H1 (cell line): ENCODE measurements around the gene NFX1. TPM values are rescaled to one million over a fixed set of nuclear protein-coding genes. Genes with fewer than 3 reads are reported as not detected.

Experiments
- CTCF ChIA-PET: fragments of 300-600 bp; sonication (Branson Sonifier 250); formaldehyde crosslinking; loops from one replicate; lab custom pipeline; 2021; ENCODE audit not compliant: partially characterized antibody; lab: Charles Lee
- POLR2A ChIA-PET: fragments of 300-600 bp; sonication (Branson Sonifier 250); formaldehyde crosslinking; loops from one replicate; lab custom pipeline; 2021; ENCODE audit warnings: inconsistent platforms; ENCODE audit not compliant: partially characterized antibody; lab: Charles Lee
- DNase-seq, 2 experiments: peaks; one replicate each; pipeline versions ENCODE4 v3.0.0 to v3.0.0-alpha.2; 2010 to 2022; ENCODE audit warnings: low spot score in 2 of 2, low read depth in 1 of 2, mixed read lengths in 1 of 2
- FAIRE-seq: peaks from 2 replicates; lab custom pipeline; 2011; peaks lifted over from hg19 to GRCh38; lab: Jason Lieb, UNC
- H2AFZ ChIP-seq: 2 replicates; pipeline ENCODE4 v1.8.1; 2012; ENCODE audit warnings: low read length, inconsistent platforms
- H2AK5ac ChIP-seq: 2 replicates; pipeline ENCODE4 v1.6.1; 2013; ENCODE audit warnings: low read depth, low read length
- H2BK120ac ChIP-seq: replicated peaks from 2 replicates; pipeline ENCODE3; 2013; ENCODE audit warnings: low read depth, low read length, inconsistent platforms
- H2BK12ac ChIP-seq: 2 replicates; pipeline ENCODE4 v1.6.1; 2013; ENCODE audit warnings: low read depth, low read length
- H2BK15ac ChIP-seq: 2 replicates; pipeline ENCODE4 v1.6.1; 2013; ENCODE audit warnings: low read length
- H2BK20ac ChIP-seq: 2 replicates; pipeline ENCODE4 v1.6.1; 2013; ENCODE audit warnings: low read length
- H2BK5ac ChIP-seq: 2 replicates; pipeline ENCODE4 v1.6.1; 2013; ENCODE audit warnings: low read depth, low read length
- H3K14ac ChIP-seq: 2 replicates; pipeline ENCODE4 v1.6.1; 2013; ENCODE audit warnings: inconsistent platforms; ENCODE audit not compliant: insufficient read length
- H3K18ac ChIP-seq: 2 replicates; pipeline ENCODE4 v1.6.1; 2013; ENCODE audit warnings: low read length; ENCODE audit errors: extremely low read depth
- H3K23ac ChIP-seq: 2 replicates; pipeline ENCODE4 v1.6.1; 2013; ENCODE audit warnings: inconsistent platforms; ENCODE audit not compliant: insufficient read length
- H3K23me2 ChIP-seq: 2 replicates; pipeline ENCODE4 v1.6.1; 2013; ENCODE audit warnings: low read depth, low read length
- H3K27ac ChIP-seq: 2 replicates; pipeline ENCODE4 v1.6.1; 2011; ENCODE audit warnings: low read depth, low read length, inconsistent platforms
- H3K27me3 ChIP-seq, 4 experiments: replicated peaks in 1 of 4; 1 replicate in 1 of 4; 2 replicates in 3 of 4; pipeline versions ENCODE4 v1.6.1 to v1.8.1; 2011 to 2013; ENCODE audit warnings: low read length in 3 of 4, mild to moderate bottlenecking in 3 of 4, inconsistent platforms in 2 of 4, mixed read lengths in 2 of 4, moderate library complexity in 1 of 4; ENCODE audit not compliant: control insufficient read depth in 3 of 4, insufficient read depth in 3 of 4; ENCODE audit errors: extremely low read depth in 1 of 4
- H3K36me3 ChIP-seq, 4 experiments: 2 replicates each; pipeline versions ENCODE4 v1.6.1 to v1.8.1; 2011 to 2013; ENCODE audit warnings: mild to moderate bottlenecking in 4 of 4, low read length in 3 of 4, moderate library complexity in 2 of 4, control low read depth in 1 of 4, inconsistent platforms in 1 of 4; ENCODE audit not compliant: insufficient read depth in 4 of 4, control insufficient read depth in 2 of 4
- H3K4ac ChIP-seq: replicated peaks from 2 replicates; pipeline ENCODE3; 2013; ENCODE audit warnings: low read length, low read depth, mixed read lengths, inconsistent platforms; ENCODE audit not compliant: insufficient read length
- H3K4me1 ChIP-seq, 4 experiments: replicated peaks in 1 of 4; 1 replicate in 1 of 4; 2 replicates in 3 of 4; pipeline versions ENCODE4 v1.6.1 to v1.8.1; 2011 to 2013; ENCODE audit warnings: low read length in 3 of 4, inconsistent platforms in 2 of 4, mixed read lengths in 1 of 4; ENCODE audit not compliant: insufficient read depth in 4 of 4, control insufficient read depth in 3 of 4
- H3K4me2 ChIP-seq, 2 experiments: 2 replicates each; pipeline versions ENCODE4 v1.6.1 to v1.8.1; 2011 to 2013; ENCODE audit warnings: low read depth in 2 of 2, low read length in 2 of 2, control low read depth in 1 of 2, inconsistent platforms in 1 of 2, mild to moderate bottlenecking in 1 of 2; ENCODE audit not compliant: insufficient read depth in 1 of 2
- H3K4me3 ChIP-seq, 4 experiments: fragments of 200-600, 300-600 bp in 1 of 4; sonication (generic), shearing (Covaris generic), sonication (Bioruptor Twin) in 1 of 4; 2 replicates each; pipeline versions ENCODE4 v1.5.1 to v1.8.1; 2011 to 2016; ENCODE audit warnings: low read length in 4 of 4, low read depth in 3 of 4, control low read depth in 2 of 4, inconsistent platforms in 2 of 4, mild to moderate bottlenecking in 2 of 4, mixed read lengths in 1 of 4, moderate library complexity in 1 of 4; ENCODE audit not compliant: insufficient read depth in 2 of 4; ENCODE audit errors: extremely low read depth in 1 of 4
- H3K56ac ChIP-seq: replicated peaks from 2 replicates; pipeline ENCODE3; 2013; ENCODE audit warnings: low read depth, mild to moderate bottlenecking, mixed read lengths, low read length, inconsistent platforms; ENCODE audit not compliant: insufficient read length
- H3K79me1 ChIP-seq: 2 replicates; pipeline ENCODE4 v1.6.1; 2013; ENCODE audit warnings: low read depth, low read length, control low read depth
- H3K79me2 ChIP-seq, 2 experiments: 2 replicates each; pipeline versions ENCODE4 v1.6.1 to v1.8.1; 2012 to 2013; ENCODE audit warnings: low read length in 2 of 2, mild to moderate bottlenecking in 2 of 2, inconsistent platforms in 1 of 2; ENCODE audit not compliant: insufficient read depth in 2 of 2, control insufficient read depth in 1 of 2
- H3K9ac ChIP-seq, 4 experiments: replicated peaks in 1 of 4; 1 replicate in 1 of 4; 2 replicates in 3 of 4; pipeline versions ENCODE4 v1.6.1 to v1.8.1; 2011 to 2013; ENCODE audit warnings: low read depth in 3 of 4, low read length in 3 of 4, control low read depth in 2 of 4, mild to moderate bottlenecking in 2 of 4, moderate library complexity in 2 of 4, inconsistent platforms in 1 of 4; ENCODE audit errors: extremely low read depth in 1 of 4
- H3K9me3 ChIP-seq, 2 experiments: 2 replicates each; pipeline versions ENCODE4 v1.6.1 to v1.8.1; 2012 to 2013; ENCODE audit warnings: mild to moderate bottlenecking in 2 of 2, moderate library complexity in 2 of 2, control low read depth in 1 of 2, inconsistent platforms in 1 of 2, low read depth in 1 of 2, low read length in 1 of 2, mixed read lengths in 1 of 2; ENCODE audit not compliant: insufficient read depth in 2 of 2
- H4K20me1 ChIP-seq, 2 experiments: replicated peaks in 1 of 2; 2 replicates each; pipeline versions ENCODE3 to v1.8.1; 2011 to 2013; ENCODE audit warnings: inconsistent platforms in 2 of 2, low read length in 2 of 2, mild to moderate bottlenecking in 1 of 2; ENCODE audit not compliant: insufficient read depth in 2 of 2, control insufficient read depth in 1 of 2
- H4K5ac ChIP-seq: 2 replicates; pipeline ENCODE4 v1.6.1; 2013; ENCODE audit warnings: low read length, low read depth, mixed read lengths, inconsistent platforms; ENCODE audit not compliant: insufficient read length
- H4K8ac ChIP-seq: 2 replicates; pipeline ENCODE4 v1.8.0; 2013; ENCODE audit warnings: mild to moderate bottlenecking, moderate library complexity, low read length, inconsistent platforms; ENCODE audit not compliant: insufficient read depth; ENCODE audit errors: extremely low read depth
- H4K91ac ChIP-seq: replicated peaks from 2 replicates; pipeline ENCODE3; 2013; ENCODE audit warnings: low read length, mixed read lengths, inconsistent platforms; ENCODE audit not compliant: insufficient read length
- ASH2L ChIP-seq: fragments of 200-600, 300-600 bp; sonication (generic); IDR thresholded peaks from one replicate; pipeline ENCODE4 v1.7.1; 2017; ENCODE audit warnings: low read length
- ATF2 ChIP-seq: IDR thresholded peaks from 2 replicates; pipeline ENCODE4 v1.6.1; 2012; ENCODE audit warnings: low read length, inconsistent platforms
- ATF3 ChIP-seq: IDR thresholded peaks from 2 replicates; pipeline ENCODE4 v1.6.1; 2011; ENCODE audit warnings: low read depth, mild to moderate bottlenecking, low read length; ENCODE audit not compliant: insufficient read depth
- BACH1 ChIP-seq: IDR thresholded peaks from 2 replicates; pipeline ENCODE4 v1.6.1; 2012; ENCODE audit warnings: low read length, improper control_type of control experiment
- GABPA ChIP-seq: IDR thresholded peaks from 2 replicates; pipeline ENCODE4 v1.6.1; 2011; ENCODE audit warnings: mild to moderate bottlenecking, low read length, moderate library complexity, borderline replicate concordance; ENCODE audit not compliant: insufficient read depth
- GTF2F1 ChIP-seq: IDR thresholded peaks from 2 replicates; pipeline ENCODE4 v1.6.1; 2012; ENCODE audit warnings: low read depth, low read length, improper control_type of control experiment, borderline replicate concordance
- JUN ChIP-seq: IDR thresholded peaks from 2 replicates; pipeline ENCODE4 v1.6.1; 2011; ENCODE audit warnings: low read depth, mild to moderate bottlenecking, improper control_type of control experiment, low read length
- JUND ChIP-seq: IDR thresholded peaks from 2 replicates; pipeline ENCODE4 v1.6.1; 2011; ENCODE audit warnings: mild to moderate bottlenecking, improper control_type of control experiment, low read length
- RNF2 ChIP-seq: fragments of 200-900, 300-1000 bp; sonication (generic); IDR thresholded peaks from 2 replicates; pipeline ENCODE4 v1.7.1; 2016; ENCODE audit warnings: borderline replicate concordance, low read depth, mild to moderate bottlenecking, antibody characterized with exemption, low read length; ENCODE audit not compliant: poor library complexity, severe bottlenecking; ENCODE audit errors: missing control alignments
- RXRA ChIP-seq: IDR thresholded peaks from 2 replicates; pipeline ENCODE4 v1.6.1; 2011; ENCODE audit warnings: low read depth, mild to moderate bottlenecking, low read length, moderate library complexity; ENCODE audit not compliant: insufficient read depth
- WGBS, 2 experiments: shearing (Covaris generic) in 1 of 2; methylation state at CpG; one replicate each; pipeline versions ENCODE4 v1.1.6 to v1.1.7; 2013 to 2015; ENCODE audit warnings: low lambda C conversion rate in 2 of 2, mixed read lengths in 2 of 2, inconsistent platforms in 1 of 2, low coverage in 1 of 2, missing lambda C conversion rate in 1 of 2; ENCODE audit not compliant: insufficient replicate concordance in 2 of 2, insufficient coverage in 1 of 2, insufficient read length in 1 of 2; ENCODE audit errors: extremely low coverage in 1 of 2, missing lambda C conversion rate in 1 of 2; 5-methylcytosine and 5-hydroxymethylcytosine counted together
- polyA plus RNA-seq, 7 experiments: library from polyadenylated mRNA; depleted of rRNA in 3 of 7; stranded (reverse) in 5 of 7; unstranded in 2 of 7; fragments of >200 nt in 5 of 7; fragments of 200-250 nt in 2 of 7; gene quantifications; 1 replicate in 5 of 7; 2 replicates in 1 of 7; 4 replicates in 1 of 7; pipeline versions ENCODE4 v1.2.1 to v1.2.3, GENCODE V29; 2011 to 2013; ENCODE audit warnings: missing spikeins in 2 of 7, mixed read lengths in 2 of 7
- total RNA-seq: library from RNA; stranded (reverse); fragmentation: NEBNext Ultra II Directional; extraction: Animal tissue kit (Norgen Biotek cat#: 25700); gene quantifications from 2 replicates; pipeline ENCODE4 v1.2.1, GENCODE V29; 2021

The NFX1 gene
- total and polyA plus RNA-seq, 2 of the 8 experiments (the other 6 are each of a cell fraction or from before 2014, with no cell fraction given): 19.4 to 28.4 TPM

- POLR2A ChIA-PET: interaction anchor here (0.6 to 1.5 kb wide), 2 partner anchors 15 to 16 kb away, joined by 3 read pairs; no protein-coding TSS in a partner anchor
- Histone ChIP-seq H3K79me1 (no peaks in the 10 kb centered on the region), H2AFZ (no peak overlapping the region), H4K8ac (no peak overlapping the region), H2AK5ac (no peak overlapping the region), H4K20me1 (peaks cover 0 to 4% of the 10 kb centered on the region in 2 experiments), H3K36me3 (peaks cover 20 to 66% (median 40%) of the 10 kb centered on the region in 4 experiments), H3K18ac (no peak overlapping the region), H2BK20ac (no peak overlapping the region), H3K9ac (no peak overlapping the region), H2BK120ac (no peak overlapping the region), H3K9me3 (no peaks in the 10 kb centered on the region), H3K23me2 (no peaks in the 10 kb centered on the region), H4K91ac (no peak overlapping the region), H3K56ac (no peak overlapping the region), H2BK12ac (no peak overlapping the region), H3K27me3 (no peaks in the 10 kb centered on the region), H3K14ac (no peak overlapping the region), H2BK5ac (no peak overlapping the region), H2BK15ac (no peak overlapping the region), H4K5ac (no peak overlapping the region), H3K23ac (no peak overlapping the region), H3K4me1 (no peaks in the 10 kb centered on the region), H3K4me2 (no peak overlapping the region), H3K79me2 (no peaks in the 10 kb centered on the region), H3K27ac (no peak overlapping the region), H3K4ac (no peak overlapping the region), H3K4me3 (no peak overlapping the region)
- 91% methylated on average over 2 of the region's 2 CpGs; no CpG with 5 or more reads in 1 of the 2 experiments for WGBS, 2 experiments
- FAIRE-seq (no peak), DNase-seq (no peak)
- CTCF ChIA-PET: interaction anchor here (0.6 to 1.2 kb wide), 3 partner anchors 26 to 148 kb away, joined by 3 to 4 read pairs (median 3); no protein-coding TSS in a partner anchor
- TF ChIP-seq ATF2 (no peak), BACH1 (no peak), GABPA (no peak), ASH2L (no peak), JUND (no peak), ATF3 (no peak), GTF2F1 (no peak), JUN (no peak), RXRA (no peak), RNF2 (no peak)
These were observed 21.6 kb downstream of the NFX1 start for GRCh38 chr9:33311953-33312352.
